ENCODE results near the gene SLC5A1. TPM values are rescaled to one million over a fixed set of nuclear protein-coding genes. Genes with fewer than 3 reads are reported as not detected.

The SLC5A1 gene
- total RNA-seq, 4 donors from 2014 or later, result 14.0 to 1,055 (median 1,005) TPM

DNA sequence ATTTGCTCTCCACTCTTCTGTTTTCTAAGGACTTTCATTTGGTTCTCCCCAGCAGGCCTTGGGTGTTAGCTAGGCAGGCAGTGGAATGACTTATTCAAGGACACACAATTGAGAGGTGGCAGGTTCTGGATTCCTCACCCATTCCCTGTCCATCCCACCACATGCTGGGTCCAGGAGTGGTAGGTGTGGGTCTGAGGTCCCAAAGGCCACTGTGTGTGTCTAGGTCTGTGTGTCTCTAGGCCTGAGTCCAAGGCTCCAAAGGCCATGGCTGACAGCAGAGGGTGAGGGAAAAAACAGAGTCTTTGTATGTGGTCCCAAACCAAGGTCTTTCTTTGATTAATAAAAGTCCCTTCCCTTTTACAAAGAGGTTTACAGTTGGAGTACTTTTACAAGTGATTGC is 40.8 kb downstream of the SLC5A1 start:
- H3K9me3 ChIP-seq, result no peaks in the 10 kb centered on the region
- no peak for TF ChIP-seq POLR2A (IDR thresholded peaks at IDR 0.05)
- TF ChIP-seq, protein P1, sequence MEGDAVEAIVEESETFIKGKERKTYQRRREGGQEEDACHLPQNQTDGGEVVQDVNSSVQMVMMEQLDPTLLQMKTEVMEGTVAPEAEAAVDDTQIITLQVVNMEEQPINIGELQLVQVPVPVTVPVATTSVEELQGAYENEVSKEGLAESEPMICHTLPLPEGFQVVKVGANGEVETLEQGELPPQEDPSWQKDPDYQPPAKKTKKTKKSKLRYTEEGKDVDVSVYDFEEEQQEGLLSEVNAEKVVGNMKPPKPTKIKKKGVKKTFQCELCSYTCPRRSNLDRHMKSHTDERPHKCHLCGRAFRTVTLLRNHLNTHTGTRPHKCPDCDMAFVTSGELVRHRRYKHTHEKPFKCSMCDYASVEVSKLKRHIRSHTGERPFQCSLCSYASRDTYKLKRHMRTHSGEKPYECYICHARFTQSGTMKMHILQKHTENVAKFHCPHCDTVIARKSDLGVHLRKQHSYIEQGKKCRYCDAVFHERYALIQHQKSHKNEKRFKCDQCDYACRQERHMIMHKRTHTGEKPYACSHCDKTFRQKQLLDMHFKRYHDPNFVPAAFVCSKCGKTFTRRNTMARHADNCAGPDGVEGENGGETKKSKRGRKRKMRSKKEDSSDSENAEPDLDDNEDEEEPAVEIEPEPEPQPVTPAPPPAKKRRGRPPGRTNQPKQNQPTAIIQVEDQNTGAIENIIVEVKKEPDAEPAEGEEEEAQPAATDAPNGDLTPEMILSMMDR (IDR thresholded peaks at IDR 0.05), result no peak
- DNase-seq, result no peak
- H3K4me3 ChIP-seq, result no peak overlapping the region
- peak overlapping the region in 1 of 4 donors; percentile 12 for H3K27ac ChIP-seq
- H3K4me1 ChIP-seq, result peaks cover 0 to 5% (median under 1%) of the 10 kb centered on the region in 4 donors
- peaks cover 0 to 32% (median 0%) of the 10 kb centered on the region in 3 donors for H3K36me3 ChIP-seq
- H3K27me3 ChIP-seq, result no peaks in the 10 kb centered on the region

DNA sequence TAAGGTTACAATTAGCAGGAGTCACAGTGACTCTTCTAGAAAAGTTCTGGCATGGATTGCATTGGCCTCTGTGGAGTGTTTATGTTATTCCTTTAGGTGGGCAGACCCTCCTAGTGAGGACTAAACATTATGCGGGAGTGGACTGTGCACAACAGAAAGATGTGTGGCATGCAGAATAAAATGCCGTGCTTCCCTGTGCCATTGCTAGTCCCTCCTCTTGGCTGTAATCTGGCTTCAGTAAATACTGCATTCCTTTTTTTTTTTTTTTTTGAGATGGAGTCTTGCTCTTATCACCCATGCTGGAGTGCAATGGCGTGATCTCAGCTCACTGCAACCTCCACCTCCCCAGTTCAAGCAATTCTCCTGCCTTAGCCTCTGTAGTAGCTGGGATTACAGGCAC is 45.0 kb downstream of the SLC5A1 start:
- H3K4me1 ChIP-seq, result no peaks in the 10 kb centered on the region
- no peak overlapping the region for H3K27ac ChIP-seq
- H3K4me3 ChIP-seq, result no peak overlapping the region
- TF ChIP-seq POLR2A (IDR thresholded peaks at IDR 0.05), result no peak
- TF ChIP-seq, protein P1 (IDR thresholded peaks at IDR 0.05), result no peak
- H3K27me3 ChIP-seq, result no peaks in the 10 kb centered on the region
- H3K9me3 ChIP-seq, result no peaks in the 10 kb centered on the region
- no peak for DNase-seq
- peaks cover 0 to 43% (median 0%) of the 10 kb centered on the region in 3 donors for H3K36me3 ChIP-seq

DNA sequence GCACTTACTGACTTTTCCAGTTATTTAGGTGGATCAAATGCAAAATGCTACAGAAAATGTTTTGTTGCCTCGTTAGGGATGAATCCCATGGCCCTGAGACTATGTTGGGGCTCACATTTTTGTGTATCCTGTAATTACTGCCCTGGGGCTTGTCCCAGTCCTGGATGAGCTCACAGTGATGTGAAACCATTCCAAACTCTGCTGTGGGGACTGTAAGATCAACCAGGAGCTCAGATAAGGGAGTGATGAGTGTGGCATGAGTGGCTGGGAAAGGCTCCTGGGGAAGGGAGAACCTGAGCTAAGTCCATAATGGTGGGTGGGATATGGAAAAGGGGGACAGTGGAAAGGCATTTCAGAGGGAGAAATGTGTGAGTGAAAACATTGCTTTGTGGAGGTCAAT is 54.0 kb downstream of the SLC5A1 start:
- Histone ChIP-seq H3K4me1 (no peaks in the 10 kb centered on the region), H3K27me3 (no peaks in the 10 kb centered on the region), H3K4me3 (no peak overlapping the region), H3K36me3 (peaks cover 0 to 57% (median 0%) of the 10 kb centered on the region in 3 donors), H3K9me3 (no peaks in the 10 kb centered on the region), H3K27ac (no peak overlapping the region)
- no peak for DNase-seq
- TF ChIP-seq, protein P1 (IDR thresholded peaks at IDR 0.05), result no peak

DNA sequence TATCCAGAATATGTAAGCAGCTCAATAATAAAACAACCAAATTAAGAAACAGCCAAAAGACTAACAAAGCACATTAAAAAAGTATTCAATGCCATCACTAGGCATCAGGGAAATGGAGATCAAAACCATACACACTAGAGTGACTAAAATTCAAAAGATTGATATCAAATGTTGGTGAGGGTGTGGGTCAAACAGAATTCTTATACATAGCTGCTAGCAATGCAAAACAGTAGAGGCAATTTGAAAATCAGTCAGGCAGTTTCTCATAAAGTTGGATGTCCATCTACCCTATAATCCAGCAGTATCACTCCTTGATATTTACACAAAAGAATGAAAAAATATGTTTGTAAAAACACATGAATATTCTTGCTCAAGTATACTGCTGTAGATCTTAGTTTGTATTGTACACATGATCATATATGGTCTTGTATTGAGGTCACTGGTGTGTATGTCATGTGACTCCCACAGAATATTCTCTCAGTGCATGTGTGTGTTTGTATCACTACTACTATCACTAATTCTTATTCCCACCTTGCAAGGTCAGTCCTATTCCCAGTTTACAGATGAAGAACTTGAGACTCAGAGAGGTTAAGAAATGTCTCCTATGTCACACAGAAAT is 54.9 kb downstream of the SLC5A1 start:
- Histone ChIP-seq H3K4me3 (no peak overlapping the region), H3K27me3 (no peaks in the 10 kb centered on the region), H3K27ac (no peak overlapping the region), H3K4me1 (no peaks in the 10 kb centered on the region), H3K36me3 (peaks cover 0 to 54% (median 0%) of the 10 kb centered on the region in 3 donors), H3K9me3 (no peaks in the 10 kb centered on the region)
- TF ChIP-seq POLR2A (IDR thresholded peaks at IDR 0.05), result no peak
- TF ChIP-seq, protein P1 (IDR thresholded peaks at IDR 0.05), result no peak
- DNase-seq, result no peak

DNA sequence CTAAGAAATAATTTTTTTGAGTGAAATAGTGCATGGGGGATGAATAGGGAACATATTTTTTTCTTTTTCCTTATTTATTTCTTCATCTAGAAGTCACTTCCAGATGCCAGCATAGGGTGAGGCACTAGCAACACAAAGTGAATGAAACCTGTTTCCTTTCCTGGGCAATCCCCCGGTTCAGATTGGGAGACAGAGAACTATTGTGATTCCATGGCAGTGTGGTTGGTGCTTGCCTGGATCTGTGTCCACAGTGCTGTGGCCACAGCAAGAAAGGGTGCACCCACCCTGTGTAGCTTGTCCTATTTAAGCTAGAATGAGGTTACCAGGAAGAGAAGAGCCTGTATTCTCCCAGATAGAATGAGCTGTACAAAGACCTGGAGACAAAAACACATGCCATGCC is 57.6 kb downstream of the SLC5A1 start:
- Histone ChIP-seq H3K27me3 (no peaks in the 10 kb centered on the region), H3K36me3 (peaks cover 0 to 60% (median 0%) of the 10 kb centered on the region in 3 donors), H3K9me3 (no peaks in the 10 kb centered on the region), H3K4me3 (no peak overlapping the region), H3K27ac (no peak overlapping the region), H3K4me1 (no peaks in the 10 kb centered on the region)
- TF ChIP-seq, protein P1 (IDR thresholded peaks at IDR 0.05), result no peak
- no peak for TF ChIP-seq POLR2A (IDR thresholded peaks at IDR 0.05)
- DNase-seq, result no peak
